ENCODE results near the gene P2RX2.

The P2RX2 gene

GRCh38 chr12:132659146-132659545, 40.6 kb downstream of the P2RX2 start:
- Histone ChIP-seq H3K4me1 (ENCODE audit: insufficient read depth, low read length) (no peaks in the 10 kb centered on the region), H3K27ac (ENCODE audit: low read depth, low read length) (no peak overlapping the region), H3K27me3 (ENCODE audit: insufficient read depth, low read length) (no peaks in the 10 kb centered on the region), H3K9me3 (ENCODE audit: insufficient read depth, low read depth, low read length) (no peaks in the 10 kb centered on the region), H3K9ac (ENCODE audit: low read depth, low read length) (no peak overlapping the region), H3K36me3 (ENCODE audit: insufficient read depth, low read length) (peaks cover 100% of the 10 kb centered on the region), H3K4me3 (ENCODE audit: low read length) (no peak overlapping the region)
- 94% methylated on average over 16 of the region's 16 CpGs for WGBS

- Histone ChIP-seq H3K4me1 (ENCODE audit: insufficient read depth, low read length) (no peaks in the 10 kb centered on the region), H3K27ac (ENCODE audit: low read depth, low read length) (no peak overlapping the region), H3K36me3 (ENCODE audit: insufficient read depth, low read length) (peaks cover 100% of the 10 kb centered on the region), H3K27me3 (ENCODE audit: insufficient read depth, low read length) (no peaks in the 10 kb centered on the region), H3K9me3 (ENCODE audit: insufficient read depth, low read depth, low read length) (no peaks in the 10 kb centered on the region), H3K4me3 (ENCODE audit: low read length) (no peak overlapping the region), H3K9ac (ENCODE audit: low read depth, low read length) (no peak overlapping the region)
- WGBS: 93% methylated on average over 5 of the region's 5 CpGs
Observed at GRCh38 chr12:132660052-132660451, 41.5 kb downstream of the P2RX2 start.

- H3K4me3 ChIP-seq (ENCODE audit: low read length): no peak overlapping the region
- no peaks in the 10 kb centered on the region for H3K4me1 ChIP-seq (ENCODE audit: insufficient read depth, low read length)
- H3K36me3 ChIP-seq (ENCODE audit: insufficient read depth, low read length): peaks cover 100% of the 10 kb centered on the region
- 95% methylated on average over 11 of the region's 11 CpGs for WGBS
- no peaks in the 10 kb centered on the region for H3K27me3 ChIP-seq (ENCODE audit: insufficient read depth, low read length)
- H3K9ac ChIP-seq (ENCODE audit: low read depth, low read length): no peak overlapping the region
- H3K27ac ChIP-seq (ENCODE audit: low read depth, low read length): no peak overlapping the region
- H3K9me3 ChIP-seq (ENCODE audit: insufficient read depth, low read depth, low read length): no peaks in the 10 kb centered on the region
Observed at GRCh38 chr12:132660996-132661395, 42.4 kb downstream of the P2RX2 start.

DNA sequence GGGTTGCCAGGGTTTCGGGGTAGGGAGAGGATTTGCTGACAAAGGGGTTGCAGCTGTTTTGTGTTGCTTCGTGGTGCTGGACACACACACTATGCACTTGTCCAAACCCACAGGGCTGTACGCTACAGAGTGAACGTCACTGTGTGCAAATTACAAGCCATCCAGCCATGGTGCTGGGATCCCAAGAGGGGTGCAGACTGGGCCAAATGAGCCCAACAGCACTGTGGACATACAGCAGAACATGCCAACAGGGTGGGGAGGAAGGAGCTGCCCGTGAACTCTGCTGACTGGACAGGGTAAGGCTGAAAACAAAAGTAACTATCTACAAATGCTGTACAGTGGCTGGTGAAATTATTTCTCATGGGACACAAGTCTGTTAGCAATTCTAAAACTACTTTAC, 43.4 kb downstream of the P2RX2 start:
- peaks cover 100% of the 10 kb centered on the region for H3K36me3 ChIP-seq (ENCODE audit: insufficient read depth, low read length)
- no peak overlapping the region for H3K27ac ChIP-seq (ENCODE audit: low read depth, low read length)
- no peaks in the 10 kb centered on the region for H3K9me3 ChIP-seq (ENCODE audit: insufficient read depth, low read depth, low read length)
- no peak overlapping the region for H3K9ac ChIP-seq (ENCODE audit: low read depth, low read length)
- WGBS: 89% methylated on average over 5 of the region's 5 CpGs
- no peaks in the 10 kb centered on the region for H3K27me3 ChIP-seq (ENCODE audit: insufficient read depth, low read length)
- H3K4me3 ChIP-seq (ENCODE audit: low read length): no peak overlapping the region
- no peaks in the 10 kb centered on the region for H3K4me1 ChIP-seq (ENCODE audit: insufficient read depth, low read length)

DNA sequence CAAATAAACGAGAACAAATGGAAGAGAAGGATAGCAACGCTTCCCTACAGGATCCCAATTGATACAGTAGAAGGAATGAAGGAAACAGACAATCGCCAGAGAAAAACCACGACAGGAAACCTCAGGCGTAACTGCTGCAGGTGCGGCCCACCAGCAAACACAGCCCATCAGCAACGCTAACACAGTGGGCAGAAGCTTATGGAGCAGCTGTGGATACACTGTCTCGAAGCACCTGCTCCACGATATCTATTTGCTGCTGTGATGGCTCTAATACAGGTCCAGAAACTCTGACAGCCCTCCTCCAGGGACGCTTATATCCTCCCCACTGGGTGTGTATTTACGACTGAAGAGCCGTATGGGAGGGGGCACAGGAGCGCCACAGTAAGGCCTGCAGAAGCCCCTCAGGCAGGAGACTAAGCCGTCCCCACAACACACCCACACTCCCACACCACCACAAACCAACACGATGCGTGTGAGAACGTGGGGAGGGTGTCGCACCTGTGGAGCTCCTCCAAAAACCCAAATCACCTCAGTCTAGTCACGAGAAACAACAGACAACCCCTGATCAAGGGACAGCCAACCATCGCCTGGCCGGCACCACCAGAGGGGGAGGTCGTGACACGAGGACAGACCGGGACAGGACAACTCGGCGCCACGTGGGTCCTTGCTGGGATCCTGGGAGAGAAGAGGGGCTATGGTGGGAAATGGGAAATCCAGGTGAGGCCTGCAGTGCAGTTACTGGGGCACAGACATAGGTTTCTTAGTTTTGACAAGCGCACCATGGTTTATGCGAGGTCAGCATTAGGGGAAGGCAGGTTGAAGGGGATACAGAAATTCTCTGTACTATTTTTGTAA, 44.6 kb downstream of the P2RX2 start:
- WGBS: 94% methylated on average over 29 of the region's 29 CpGs
- Histone ChIP-seq H3K4me1 (ENCODE audit: insufficient read depth, low read length) (no peaks in the 10 kb centered on the region), H3K9ac (ENCODE audit: low read depth, low read length) (no peak overlapping the region), H3K27ac (ENCODE audit: low read depth, low read length) (no peak overlapping the region), H3K4me3 (ENCODE audit: low read length) (no peak overlapping the region), H3K36me3 (ENCODE audit: insufficient read depth, low read length) (peaks cover 99% of the 10 kb centered on the region), H3K9me3 (ENCODE audit: insufficient read depth, low read depth, low read length) (no peaks in the 10 kb centered on the region), H3K27me3 (ENCODE audit: insufficient read depth, low read length) (no peaks in the 10 kb centered on the region)

- no peaks in the 10 kb centered on the region for H3K27me3 ChIP-seq (ENCODE audit: insufficient read depth, low read length)
- H3K4me1 ChIP-seq (ENCODE audit: insufficient read depth, low read length): no peaks in the 10 kb centered on the region
- H3K36me3 ChIP-seq (ENCODE audit: insufficient read depth, low read length): peaks cover 99% of the 10 kb centered on the region
- no peaks in the 10 kb centered on the region for H3K9me3 ChIP-seq (ENCODE audit: insufficient read depth, low read depth, low read length)
- H3K9ac ChIP-seq (ENCODE audit: low read depth, low read length): no peak overlapping the region
- H3K4me3 ChIP-seq (ENCODE audit: low read length): no peak overlapping the region
- WGBS: 92% methylated on average over 21 of the region's 21 CpGs
- no peak overlapping the region for H3K27ac ChIP-seq (ENCODE audit: low read depth, low read length)
Observed at GRCh38 chr12:132664206-132665148, 45.9 kb downstream of the P2RX2 start.

DNA sequence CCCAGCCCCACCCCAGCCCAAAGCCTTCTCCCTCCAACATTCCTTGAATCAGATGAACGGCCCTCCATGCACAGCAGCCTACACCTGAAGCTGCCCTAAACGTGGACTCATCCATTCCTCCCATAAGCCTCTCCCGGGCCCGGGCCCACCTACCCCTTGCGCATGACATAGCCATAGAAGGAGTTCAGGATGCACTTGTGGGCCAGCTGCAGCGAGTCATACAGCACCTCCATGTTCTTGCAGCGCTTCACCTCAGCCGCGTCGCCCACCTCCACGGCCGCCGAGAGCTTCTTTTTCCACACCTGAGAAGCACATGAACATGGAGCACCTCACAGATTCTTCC, 46.5 kb downstream of the P2RX2 start:
- peaks cover 98% of the 10 kb centered on the region for H3K36me3 ChIP-seq (ENCODE audit: insufficient read depth, low read length)
- no peak overlapping the region for H3K4me3 ChIP-seq (ENCODE audit: low read length)
- H3K4me1 ChIP-seq (ENCODE audit: insufficient read depth, low read length): no peaks in the 10 kb centered on the region
- H3K9ac ChIP-seq (ENCODE audit: low read depth, low read length): no peak overlapping the region
- H3K9me3 ChIP-seq (ENCODE audit: insufficient read depth, low read depth, low read length): no peaks in the 10 kb centered on the region
- 95% methylated on average over 13 of the region's 13 CpGs for WGBS
- H3K27ac ChIP-seq (ENCODE audit: low read depth, low read length): no peak overlapping the region
- H3K27me3 ChIP-seq (ENCODE audit: insufficient read depth, low read length): no peaks in the 10 kb centered on the region

DNA sequence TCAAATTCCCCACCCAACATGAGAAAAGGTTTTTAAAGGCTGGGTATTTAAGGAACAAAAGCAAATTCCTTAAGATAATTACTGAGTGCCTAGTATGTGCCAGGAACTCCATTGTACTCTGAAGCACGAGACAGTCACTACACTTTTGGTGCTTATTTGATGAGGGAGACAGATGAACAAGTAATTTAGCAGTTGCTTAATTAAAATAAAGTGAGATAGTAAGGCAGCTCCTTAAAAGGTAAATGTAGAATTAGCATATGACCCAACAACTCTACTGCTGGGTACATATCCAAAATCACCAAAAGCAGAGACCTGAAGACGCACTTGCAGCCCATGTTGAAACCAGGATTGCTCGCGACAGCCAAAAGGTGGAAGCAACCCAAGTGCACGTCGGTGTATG, 47.2 kb downstream of the P2RX2 start:
- Histone ChIP-seq H3K4me3 (ENCODE audit: low read length) (no peak overlapping the region), H3K27ac (ENCODE audit: low read depth, low read length) (no peak overlapping the region), H3K27me3 (ENCODE audit: insufficient read depth, low read length) (no peaks in the 10 kb centered on the region), H3K9ac (ENCODE audit: low read depth, low read length) (no peak overlapping the region), H3K36me3 (ENCODE audit: insufficient read depth, low read length) (peaks cover 95% of the 10 kb centered on the region), H3K9me3 (ENCODE audit: insufficient read depth, low read depth, low read length) (no peaks in the 10 kb centered on the region), H3K4me1 (ENCODE audit: insufficient read depth, low read length) (no peaks in the 10 kb centered on the region)
- WGBS: 89% methylated on average over 6 of the region's 6 CpGs

DNA sequence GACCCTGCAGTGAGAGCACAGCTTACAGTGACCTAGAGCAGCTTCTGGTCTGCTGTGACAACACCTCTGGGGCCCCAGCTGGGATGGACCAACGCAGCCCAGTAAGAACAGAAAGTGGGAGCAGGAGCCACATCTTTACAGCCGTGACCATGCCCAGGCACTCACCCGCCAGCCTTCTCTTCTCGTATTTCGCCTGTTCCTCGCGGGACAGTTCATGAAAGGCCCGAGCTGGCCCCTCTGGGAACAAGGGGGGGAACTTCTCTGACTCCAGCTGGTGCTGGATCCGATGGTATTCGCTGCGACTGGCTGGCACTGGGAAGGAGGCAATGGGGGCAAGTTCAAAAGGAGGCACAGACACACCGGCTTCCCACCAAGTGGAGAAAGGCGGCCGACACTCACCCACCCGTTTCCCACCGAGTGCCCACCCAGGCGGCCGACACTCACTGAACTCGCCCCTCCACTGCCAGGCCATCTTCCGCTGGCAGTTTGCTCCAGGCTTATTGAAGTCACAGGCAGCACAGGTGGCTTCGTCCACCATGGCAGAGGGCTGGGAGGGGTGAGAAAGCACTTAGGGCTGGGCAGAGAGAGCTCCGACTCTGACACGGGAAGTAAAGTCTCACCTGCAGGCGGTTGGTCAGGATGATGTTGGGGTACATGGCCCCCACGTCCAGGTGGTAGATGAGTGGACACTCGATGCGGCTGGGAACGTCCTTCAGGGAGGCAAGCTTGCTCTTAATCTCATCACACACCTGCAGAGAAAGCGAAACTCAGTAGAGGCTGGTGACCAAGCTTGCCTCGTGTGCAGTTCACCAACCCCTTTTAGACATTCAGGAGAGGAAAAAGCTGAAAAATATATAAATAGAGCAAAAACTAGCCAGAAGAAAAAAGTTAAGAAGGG, 49.9 kb downstream of the P2RX2 start:
- H3K4me1 ChIP-seq (ENCODE audit: insufficient read depth, low read length): no peaks in the 10 kb centered on the region
- 97% methylated on average over 30 of the region's 30 CpGs for WGBS
- H3K9me3 ChIP-seq (ENCODE audit: insufficient read depth, low read depth, low read length): no peaks in the 10 kb centered on the region
- H3K36me3 ChIP-seq (ENCODE audit: insufficient read depth, low read length): peaks cover 95% of the 10 kb centered on the region
- no peaks in the 10 kb centered on the region for H3K27me3 ChIP-seq (ENCODE audit: insufficient read depth, low read length)
- H3K27ac ChIP-seq (ENCODE audit: low read depth, low read length): no peak overlapping the region
- no peak overlapping the region for H3K9ac ChIP-seq (ENCODE audit: low read depth, low read length)
- H3K4me3 ChIP-seq (ENCODE audit: low read length): no peak overlapping the region

DNA sequence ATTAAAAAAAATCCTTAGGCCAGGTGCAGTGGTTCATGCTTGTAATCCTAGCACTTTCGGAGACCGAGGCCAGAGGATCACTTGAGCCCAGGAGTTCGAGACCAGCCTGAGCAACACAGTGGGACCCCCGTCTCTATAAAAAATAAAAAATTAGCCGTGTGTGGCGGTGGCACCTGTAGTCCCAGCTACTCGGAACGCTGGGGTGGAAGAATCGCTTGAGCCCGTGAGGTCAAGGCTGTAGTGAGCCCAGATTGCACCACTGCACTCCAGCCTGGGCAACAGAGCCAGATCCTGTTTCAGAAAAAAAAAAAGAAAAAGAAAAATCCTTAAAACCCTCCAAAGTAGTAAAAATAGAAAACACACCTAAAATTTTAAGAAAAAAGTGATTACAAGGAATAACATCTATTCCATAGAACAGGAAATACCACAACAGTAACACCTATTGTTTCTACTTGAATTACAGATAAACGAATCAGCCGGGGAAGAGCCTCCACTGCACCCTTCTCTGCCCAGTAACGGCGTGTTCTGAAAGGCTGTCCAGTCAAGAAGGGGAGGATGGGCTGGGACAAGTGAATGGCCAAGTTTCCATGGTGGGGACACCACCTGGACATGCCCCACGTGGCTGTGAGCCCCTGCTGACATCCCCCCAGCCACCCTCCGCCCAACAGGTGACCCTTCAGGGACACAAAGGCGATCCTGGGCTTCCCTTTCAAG, 50.7 kb downstream of the P2RX2 start:
- Histone ChIP-seq H3K9me3 (ENCODE audit: insufficient read depth, low read depth, low read length) (no peaks in the 10 kb centered on the region), H3K36me3 (ENCODE audit: insufficient read depth, low read length) (peaks cover 94% of the 10 kb centered on the region), H3K4me1 (ENCODE audit: insufficient read depth, low read length) (no peaks in the 10 kb centered on the region), H3K27me3 (ENCODE audit: insufficient read depth, low read length) (no peaks in the 10 kb centered on the region), H3K9ac (ENCODE audit: low read depth, low read length) (no peak overlapping the region), H3K4me3 (ENCODE audit: low read length) (no peak overlapping the region), H3K27ac (ENCODE audit: low read depth, low read length) (no peak overlapping the region)
- 93% methylated on average over 17 of the region's 17 CpGs for WGBS

Measured in HUES64 (cell line).